Measurements from ENCODE around the gene AADAC.
"Not testable (repeated sequence)": the region's sequence is repeated elsewhere in the genome, so short reads cannot be mapped to it uniquely, and the experiment has no call there.

AADAC gene

DNA sequence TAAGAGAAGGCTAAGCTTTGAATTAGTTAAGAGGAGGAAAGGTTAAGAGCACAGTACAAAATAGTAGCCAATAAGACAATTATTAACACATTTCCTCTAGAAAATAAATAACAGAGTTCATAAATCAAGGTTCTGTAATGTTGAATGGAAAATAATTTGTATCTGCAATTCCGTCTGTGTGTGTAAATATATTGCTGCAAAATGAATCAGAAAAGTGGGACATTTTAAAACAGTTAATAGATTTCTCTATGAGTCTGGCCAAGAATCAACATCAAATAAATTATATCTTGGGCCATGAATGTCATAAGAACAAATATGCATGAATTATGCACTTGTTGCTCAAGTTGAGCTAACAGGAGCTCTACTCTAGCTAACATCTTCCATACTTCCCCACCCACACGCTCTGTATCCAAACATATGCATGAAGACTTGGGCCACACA is 45.3 kb downstream of the AADAC start:
- no peak for DNase-seq

DNA sequence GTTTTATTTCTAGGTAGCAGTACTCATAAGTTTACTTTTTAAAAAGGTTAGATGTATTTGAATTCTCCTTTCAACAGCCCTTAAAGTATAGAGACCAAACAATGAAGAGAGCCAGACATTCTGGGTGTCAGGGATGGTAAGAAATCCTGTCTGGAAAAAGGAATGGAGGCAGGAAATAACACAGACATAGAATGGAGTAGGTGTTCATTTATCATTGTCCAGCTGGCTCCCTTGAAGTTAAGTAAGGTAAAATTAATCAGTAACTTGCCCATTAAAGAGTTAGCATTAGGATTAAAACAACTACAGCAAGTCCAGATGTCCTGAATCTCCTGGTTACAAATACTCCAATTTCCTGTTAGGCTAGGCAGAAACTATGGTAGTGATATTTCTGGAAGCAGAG is 46.0 kb downstream of the AADAC start:
- DNase-seq = no peak

GRCh38 chr3:151863611-151864010 is 49.7 kb downstream of the AADAC start:
- DNase-seq = no peak

- DNase-seq = no peak
Measured at GRCh38 chr3:151864423-151865101, 50.6 kb downstream of the AADAC start.

DNA sequence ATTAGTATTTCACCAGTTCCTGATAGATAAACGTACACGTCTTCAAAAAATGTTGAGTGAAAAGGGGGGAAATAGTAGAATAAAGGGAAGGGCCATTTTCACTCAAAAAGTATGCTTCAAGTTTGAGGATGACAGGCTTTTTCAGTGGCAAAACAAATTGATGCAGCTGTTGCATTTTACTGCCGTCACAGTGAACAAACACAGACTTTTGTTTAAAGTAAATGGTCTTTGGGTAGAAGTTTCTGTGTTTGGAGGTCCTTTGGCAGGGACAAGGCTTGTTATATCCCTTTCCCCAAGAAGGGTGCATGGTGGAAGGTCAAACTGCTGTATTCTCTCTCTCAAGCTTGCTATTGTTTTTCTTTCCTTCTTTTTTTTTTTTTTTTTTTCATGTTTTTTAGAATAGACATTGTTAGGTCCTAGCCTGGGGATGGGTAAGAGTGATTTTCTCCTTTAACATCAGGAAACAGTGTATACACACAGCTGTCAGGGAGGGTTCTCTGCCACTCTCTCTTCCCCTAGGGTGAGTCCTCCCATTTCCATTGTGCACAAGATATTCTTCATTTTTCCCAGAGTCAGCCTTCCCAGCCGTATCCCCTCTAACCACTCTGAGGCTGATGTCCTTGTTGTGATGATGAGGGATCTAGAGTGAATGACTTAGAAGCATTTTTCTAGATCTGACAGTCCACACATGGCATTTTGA is 52.9 kb downstream of the AADAC start:
- no peak for DNase-seq

DNA sequence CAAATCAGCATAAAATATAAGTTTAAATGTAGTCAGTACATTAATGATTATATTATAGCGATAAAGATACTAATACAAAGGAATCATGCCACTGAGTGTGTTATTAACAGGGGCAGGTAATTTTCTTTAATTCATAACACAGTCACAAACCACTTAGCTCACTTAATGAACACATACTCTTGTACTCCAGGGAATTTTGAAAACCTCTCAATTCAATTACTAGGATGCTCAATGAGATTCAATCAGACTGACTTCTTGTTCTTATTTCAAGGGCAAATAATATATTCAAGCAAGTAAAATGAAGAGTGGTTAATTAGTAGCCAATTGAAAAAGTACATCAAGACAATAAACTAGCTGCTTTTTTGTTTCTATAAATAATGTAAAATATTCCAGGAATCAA is 53.8 kb downstream of the AADAC start:
- DNase-seq = no peak

DNA sequence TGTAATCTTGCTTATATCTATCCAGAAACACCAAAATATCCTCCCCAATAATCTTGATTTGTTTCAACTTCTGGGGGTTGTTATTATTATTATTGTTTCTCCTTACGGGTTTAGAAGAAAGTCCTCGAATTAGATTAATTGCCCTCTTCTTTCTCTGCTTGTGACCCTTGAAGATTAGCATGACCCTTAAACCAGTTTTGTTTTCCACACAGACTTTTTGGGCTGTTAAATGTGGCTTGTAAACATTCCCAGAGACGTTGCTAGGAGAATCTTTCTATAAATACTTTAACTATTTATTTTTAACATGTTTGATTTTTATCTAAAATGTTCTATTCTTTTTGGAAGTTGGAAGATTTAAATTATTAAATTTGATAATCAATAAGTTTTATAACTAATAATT is 55.3 kb downstream of the AADAC start:
- DNase-seq = no peak

DNA sequence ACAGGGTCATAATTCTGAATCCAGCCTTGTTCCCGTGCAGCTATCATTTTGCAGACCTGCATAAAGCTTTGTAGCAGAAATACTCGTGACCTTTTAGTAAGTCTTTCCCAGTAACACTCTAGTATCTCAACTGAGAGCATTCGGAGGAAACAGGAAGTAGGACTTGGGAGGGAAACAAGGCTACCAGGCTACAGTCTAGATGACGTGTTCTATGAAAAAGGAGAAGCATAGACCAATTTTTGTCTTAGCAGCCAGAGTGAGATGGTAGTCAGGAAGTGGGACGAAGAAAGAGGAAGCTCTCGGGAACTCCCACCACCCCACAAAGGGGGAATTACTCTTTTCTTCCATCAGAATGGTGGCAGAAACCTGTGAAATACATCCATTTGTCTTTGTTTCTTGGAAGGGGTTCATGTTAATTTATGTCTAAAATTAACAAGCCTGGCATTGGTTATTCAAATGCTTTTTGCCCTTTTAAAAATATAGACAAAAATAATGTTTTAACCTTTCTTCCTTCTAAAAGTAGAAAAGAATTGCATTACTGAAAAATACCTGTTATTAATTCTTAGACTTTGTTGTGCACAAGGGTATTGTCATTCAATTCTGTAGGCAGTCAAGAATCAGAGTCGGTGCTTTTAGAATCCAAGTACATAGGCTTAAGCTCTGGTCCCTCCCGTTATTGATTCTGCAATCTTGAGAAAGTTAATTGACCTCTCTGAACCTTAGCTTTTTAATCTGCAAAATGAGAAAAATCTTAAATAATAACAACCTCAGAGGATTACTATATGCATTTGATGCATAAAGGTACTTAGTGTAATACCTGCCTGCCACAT is 57.9 kb downstream of the AADAC start:
- no peak for DNase-seq

DNA sequence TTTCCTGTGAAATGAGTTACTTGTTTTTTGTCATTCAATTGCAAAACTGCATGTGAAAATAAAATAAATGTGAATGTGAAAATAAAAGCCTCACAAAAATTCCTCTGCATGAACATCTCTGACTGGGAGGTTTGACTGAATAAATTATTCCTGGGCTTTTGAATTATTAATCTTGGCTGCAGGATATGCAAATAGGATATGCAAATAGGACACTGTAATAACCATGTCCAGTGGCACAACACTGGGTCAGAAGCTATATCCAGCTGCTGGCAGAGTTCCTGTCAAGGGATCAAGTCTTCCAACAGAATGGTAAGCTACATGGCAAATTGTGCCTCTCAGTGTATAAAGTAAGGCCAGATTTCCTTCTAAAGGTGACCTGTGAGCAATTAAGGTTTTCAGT is 59.5 kb downstream of the AADAC start, which contains the start of gene SUCNR1:
Gene SUCNR1, plus strand, starts transcription at position 246 of the 400 bp plus-strand sequence. CDS start 6,250 bp downstream, outside the sequence.
- DNase-seq = no peak

DNA sequence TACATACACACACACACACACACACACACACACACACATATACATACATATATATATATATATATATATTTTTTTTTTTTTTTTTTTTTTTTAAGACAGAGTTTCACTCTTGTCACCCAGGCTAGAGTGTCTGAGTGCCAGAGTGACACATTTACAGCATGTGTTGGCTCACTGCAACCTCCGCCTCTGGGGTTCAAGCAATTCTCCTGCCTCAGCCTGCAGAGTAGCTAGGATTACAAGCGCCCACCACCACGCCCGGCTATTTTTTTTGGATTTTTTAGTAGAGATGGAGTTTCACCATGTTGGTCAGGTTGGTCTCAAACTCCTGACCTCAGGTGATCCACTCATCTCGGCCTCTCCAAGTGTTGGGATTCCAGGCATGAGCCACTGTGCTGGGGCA is 60.2 kb downstream of the AADAC start:
- DNase-seq = not testable (repeated sequence)

DNA sequence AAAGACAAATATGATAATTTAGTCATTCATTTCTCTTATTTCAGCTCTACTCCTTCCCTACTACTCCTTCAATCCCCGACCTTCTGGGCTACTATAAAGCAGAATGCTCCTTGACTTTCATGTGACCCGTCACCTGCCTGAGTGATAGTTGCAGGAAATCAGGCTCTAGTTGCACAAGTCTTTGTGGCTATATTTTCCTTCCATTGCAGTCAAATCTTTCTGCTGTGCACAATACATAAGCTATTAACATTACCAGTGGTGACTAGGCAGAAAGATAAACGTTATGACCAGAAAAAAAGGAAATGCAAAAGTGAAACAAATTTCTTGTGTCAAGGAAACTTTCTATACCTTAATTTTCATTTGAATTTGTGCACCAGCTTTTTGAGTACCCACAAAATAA is 61.8 kb downstream of the AADAC start:
- no peak for DNase-seq

DNA sequence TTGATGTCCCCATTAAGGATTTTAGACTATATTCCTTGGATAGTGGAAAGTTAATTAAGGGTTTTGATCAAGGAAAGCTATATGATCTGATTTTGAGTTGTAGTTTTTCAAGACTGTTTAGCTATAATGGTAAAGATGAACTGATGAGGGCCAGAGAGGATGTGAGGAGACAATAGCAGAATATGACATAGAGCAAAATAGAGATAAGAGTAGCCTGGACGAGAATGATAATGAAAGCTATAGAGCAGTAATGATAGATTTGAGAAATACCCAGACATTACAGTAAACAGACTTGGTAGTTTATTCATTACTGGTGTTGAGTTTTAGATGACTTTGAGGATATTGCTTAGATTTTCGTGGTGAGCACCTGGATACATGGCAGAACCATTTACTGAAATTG is 63.4 kb downstream of the AADAC start:
- DNase-seq = no peak

All from NCI-H345 (cell line).